Astrocyte of the cerebellum (primary cell): Measurements from ENCODE around the gene NDUFA11.

ENCODE experiments used
- DNase-seq: peaks from one replicate; pipeline ENCODE4 v3.0.0-alpha.2; 2011; ENCODE audit warnings: low read depth
- H3K4me3 ChIP-seq: 2 replicates; pipeline ENCODE4 v1.5.1; 2011; ENCODE audit warnings: mild to moderate bottlenecking, low read depth, low read length, moderate library complexity
- in situ Hi-C: cut with HindIII; loops from 2 replicates; pipeline ENCODE4 v1.10.0; 2017; ENCODE audit warnings: low sequenced_read_pairs
- TF ChIP-seq, protein P1 (sequence below): IDR thresholded peaks from 2 replicates; pipeline ENCODE4 v1.5.1; 2012; ENCODE audit warnings: low read length, low read depth, moderate library complexity, mild to moderate bottlenecking; ENCODE audit errors: missing control alignments

Gene NDUFA11

DNA sequence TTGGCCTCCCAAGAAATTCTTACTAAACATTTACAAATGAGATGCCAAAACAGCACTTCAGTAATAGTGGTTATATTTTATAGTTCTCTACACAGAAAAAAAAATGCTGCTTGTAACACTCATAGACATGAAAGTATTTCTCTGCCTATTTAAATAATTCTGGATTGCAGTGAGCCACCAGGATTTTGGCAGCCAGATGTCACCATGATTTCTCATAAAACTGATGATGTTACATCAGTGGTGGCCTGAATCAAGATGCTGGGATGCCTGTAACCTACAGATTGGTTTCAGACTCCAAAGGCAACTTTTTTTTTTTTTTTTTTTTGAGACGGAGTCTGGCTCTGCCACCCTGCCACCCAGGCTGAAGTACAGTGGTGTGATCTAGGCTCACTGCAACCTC is 7.8 kb upstream of the NDUFA11 start:
- in situ Hi-C loops, result no loop called here
- TF ChIP-seq, protein P1, sequence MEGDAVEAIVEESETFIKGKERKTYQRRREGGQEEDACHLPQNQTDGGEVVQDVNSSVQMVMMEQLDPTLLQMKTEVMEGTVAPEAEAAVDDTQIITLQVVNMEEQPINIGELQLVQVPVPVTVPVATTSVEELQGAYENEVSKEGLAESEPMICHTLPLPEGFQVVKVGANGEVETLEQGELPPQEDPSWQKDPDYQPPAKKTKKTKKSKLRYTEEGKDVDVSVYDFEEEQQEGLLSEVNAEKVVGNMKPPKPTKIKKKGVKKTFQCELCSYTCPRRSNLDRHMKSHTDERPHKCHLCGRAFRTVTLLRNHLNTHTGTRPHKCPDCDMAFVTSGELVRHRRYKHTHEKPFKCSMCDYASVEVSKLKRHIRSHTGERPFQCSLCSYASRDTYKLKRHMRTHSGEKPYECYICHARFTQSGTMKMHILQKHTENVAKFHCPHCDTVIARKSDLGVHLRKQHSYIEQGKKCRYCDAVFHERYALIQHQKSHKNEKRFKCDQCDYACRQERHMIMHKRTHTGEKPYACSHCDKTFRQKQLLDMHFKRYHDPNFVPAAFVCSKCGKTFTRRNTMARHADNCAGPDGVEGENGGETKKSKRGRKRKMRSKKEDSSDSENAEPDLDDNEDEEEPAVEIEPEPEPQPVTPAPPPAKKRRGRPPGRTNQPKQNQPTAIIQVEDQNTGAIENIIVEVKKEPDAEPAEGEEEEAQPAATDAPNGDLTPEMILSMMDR, result no peak

DNA sequence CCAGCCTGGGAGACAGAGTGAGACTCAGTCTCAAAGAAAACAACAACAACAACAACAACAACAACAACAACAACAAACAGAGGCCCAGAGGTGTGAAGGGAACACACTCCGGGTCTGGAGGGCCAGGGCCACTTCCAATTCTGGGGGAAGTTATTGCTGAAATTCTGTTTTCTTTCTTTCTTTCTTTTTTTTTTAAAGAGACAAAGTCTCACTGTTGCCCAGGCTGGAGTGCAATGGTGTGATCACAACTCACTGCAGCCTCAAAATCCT is 7.0 kb upstream of the NDUFA11 start:
- H3K4me3 ChIP-seq, result no peak overlapping the region
- in situ Hi-C loops, result no loop called here
- TF ChIP-seq, protein P1, result no peak
- no peak for DNase-seq

More for the DNA sequence above, 7.8 kb upstream of the NDUFA11 start:
- H3K4me3 ChIP-seq, result no peak overlapping the region
- no peak for DNase-seq

DNA sequence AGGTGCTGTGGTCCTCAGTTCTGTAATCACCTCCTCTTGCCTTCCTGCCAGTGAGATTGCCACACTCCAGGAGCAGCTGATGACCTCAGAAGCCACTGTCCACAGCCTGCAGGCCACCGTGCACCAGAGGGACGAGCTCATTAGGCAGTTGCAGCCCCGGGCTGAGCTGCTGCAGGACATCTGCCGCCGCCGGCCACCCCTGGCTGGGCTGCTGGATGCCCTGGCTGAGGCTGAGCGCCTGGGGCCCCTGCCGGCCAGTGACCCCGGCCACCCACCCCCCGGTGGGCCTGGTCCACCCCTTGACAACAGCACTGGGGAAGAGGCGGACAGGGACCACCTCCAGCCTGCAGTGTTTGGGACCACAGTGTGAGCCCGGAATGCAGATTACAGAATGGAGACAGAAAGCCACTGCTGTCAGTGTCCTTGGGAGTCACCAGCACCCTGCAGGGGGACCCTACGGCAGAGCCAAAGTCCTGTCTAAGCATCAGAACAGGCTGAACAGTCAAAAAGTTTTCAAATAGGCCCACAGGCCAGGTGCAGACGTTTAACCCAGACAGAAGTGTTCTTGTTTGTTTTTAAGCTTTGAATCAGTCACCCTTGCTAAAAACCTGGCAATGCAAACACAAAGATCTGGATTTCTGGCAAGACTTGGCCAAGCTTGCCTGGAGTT is 5.3 kb upstream of the NDUFA11 start:
- in situ Hi-C loops, result no loop called here
- DNase-seq, result no peak
- TF ChIP-seq, protein P1, result no peak
- H3K4me3 ChIP-seq, result no peak overlapping the region

GRCh38 chr19:5907241-5907640 is 3.7 kb upstream of the NDUFA11 start:
- TF ChIP-seq, protein P1, result no peak
- no peak overlapping the region for H3K4me3 ChIP-seq
- DNase-seq, result no peak
- in situ Hi-C loops, result no loop called here

GRCh38 chr19:5905114-5905778 is 1.7 kb upstream of the NDUFA11 start:
- DNase-seq, result no peak
- in situ Hi-C loops, result no loop called here
- TF ChIP-seq, protein P1, result no peak
- peak overlapping the region; percentile 100 for H3K4me3 ChIP-seq

- peak; percentile 100 for DNase-seq
- in situ Hi-C loops, result no loop called here
- H3K4me3 ChIP-seq, result peak within 1 kb of the TSS; percentile 100
- TF ChIP-seq, protein P1, result no peak
Measured at GRCh38 chr19:5904352-5905113, 943 bp upstream of the NDUFA11 start, which contains the start of gene VMAC. VMAC (plus strand) TSS chr19:5904872; CDS start chr19:5904891, 19 bp downstream.
